Upper lobe of right lung (tissue), 1 donor: ENCODE measurements around the gene GRK2. TPM values are rescaled to one million over a fixed set of nuclear protein-coding genes. Genes with fewer than 3 reads are reported as not detected.
A peak's percentile ranks its signal among the peaks of the same experiment; 100 is the strongest.

Experiments used
- ATAC-seq: fragments of 200-7000 bp; cut with Tn5 transposase; one replicate; pipeline ENCODE4 v1.9.1; 2020; ENCODE audit warnings: mild to moderate bottlenecking, moderate library complexity
- DNase-seq: peaks from one replicate; pipeline ENCODE4 v3.0.0-alpha.2; 2020
- H3K27ac ChIP-seq: fragments of 200-600 bp; one replicate; pipeline ENCODE4 v1.8.0; 2022
- H3K27me3 ChIP-seq: fragments of 200-600 bp; one replicate; pipeline ENCODE4 v1.8.0; 2022; ENCODE audit warnings: mild to moderate bottlenecking
- H3K36me3 ChIP-seq: fragments of 200-600 bp; one replicate; pipeline ENCODE4 v1.8.0; 2022
- H3K4me1 ChIP-seq: fragments of 200-600 bp; one replicate; pipeline ENCODE4 v1.8.0; 2022
- H3K4me3 ChIP-seq: fragments of 200-600 bp; one replicate; pipeline ENCODE4 v1.8.0; 2022; ENCODE audit warnings: mild to moderate bottlenecking
- H3K9me3 ChIP-seq: fragments of 200-600 bp; one replicate; pipeline ENCODE4 v1.8.0; 2022
- intact Hi-C: fragments of 100-400 bp; cut with DNase I; formaldehyde crosslinking; loops from one replicate; pipeline ENCODE4 v1.11.0; 2022
- total RNA-seq: library from RNA; stranded (reverse); fragmentation: NEBNext Ultra II Directional; extraction: Animal tissue kit (Norgen Biotek cat#: 25700); gene quantifications from one replicate; pipeline ENCODE4 v1.2.1, GENCODE V29; 2021
- TF ChIP-seq, protein P1 (sequence below): fragments of 200-600 bp; IDR thresholded peaks from one replicate; pipeline ENCODE4 v1.8.0; 2022; ENCODE audit warnings: antibody characterized with exemption
- donor health status: DM: no; HTN: yes; CAD: no; lungs with severe emphysema.

GRK2 gene
- total RNA-seq, 1 donor from 2014 or later, result 98.4 TPM

DNA sequence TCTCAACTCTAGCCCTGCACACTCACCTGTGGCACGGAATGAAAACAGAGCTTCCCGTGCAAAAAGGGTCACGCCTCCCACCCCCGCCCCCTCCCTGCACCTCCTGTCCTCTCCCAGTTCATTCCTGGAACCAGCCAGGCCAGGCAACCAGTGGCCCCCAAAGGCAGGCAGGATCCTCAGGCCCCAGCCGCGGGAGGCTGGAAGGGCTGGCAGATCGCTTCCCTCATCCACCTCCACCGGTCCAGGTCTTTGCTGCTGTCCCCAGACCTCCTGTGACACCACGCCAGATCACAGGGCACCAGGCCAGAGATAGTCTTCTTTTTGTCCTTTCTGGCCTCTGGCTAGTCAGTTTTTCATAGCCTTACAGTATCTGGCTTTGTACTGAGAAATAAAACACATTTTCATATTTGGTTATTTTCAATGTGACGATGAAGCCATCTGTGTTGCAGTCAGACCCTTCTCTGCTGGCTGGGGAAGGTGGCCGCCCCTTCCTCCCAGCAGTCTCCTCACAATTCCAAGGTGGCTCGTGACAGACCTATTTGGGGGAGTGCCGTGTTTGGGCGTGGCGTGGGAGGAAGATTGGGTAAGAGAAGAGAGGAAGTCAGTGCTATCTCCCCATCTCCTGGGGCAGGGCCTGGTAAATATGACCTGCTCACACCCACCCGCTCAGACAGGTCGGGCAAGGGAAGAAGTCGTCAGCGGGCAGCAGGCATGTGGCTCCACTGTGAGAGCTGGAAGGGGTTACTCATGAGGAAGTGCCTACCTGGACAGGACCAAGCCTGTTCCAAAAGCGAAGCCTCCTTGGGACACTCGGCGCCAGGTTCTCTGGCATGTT lies 46.1 kb downstream of the GRK2 start:
- Histone ChIP-seq H3K27me3 (no peaks in the 10 kb centered on the region), H3K4me3 (no peak overlapping the region), H3K9me3 (no peaks in the 10 kb centered on the region), H3K4me1 (peaks cover 7% of the 10 kb centered on the region), H3K27ac (no peak overlapping the region), H3K36me3 (peaks cover 27% of the 10 kb centered on the region)
- ATAC-seq (peak; percentile 18), DNase-seq (peak; percentile 71)
- intact Hi-C loops, result no loop called here
- TF ChIP-seq, protein P1, sequence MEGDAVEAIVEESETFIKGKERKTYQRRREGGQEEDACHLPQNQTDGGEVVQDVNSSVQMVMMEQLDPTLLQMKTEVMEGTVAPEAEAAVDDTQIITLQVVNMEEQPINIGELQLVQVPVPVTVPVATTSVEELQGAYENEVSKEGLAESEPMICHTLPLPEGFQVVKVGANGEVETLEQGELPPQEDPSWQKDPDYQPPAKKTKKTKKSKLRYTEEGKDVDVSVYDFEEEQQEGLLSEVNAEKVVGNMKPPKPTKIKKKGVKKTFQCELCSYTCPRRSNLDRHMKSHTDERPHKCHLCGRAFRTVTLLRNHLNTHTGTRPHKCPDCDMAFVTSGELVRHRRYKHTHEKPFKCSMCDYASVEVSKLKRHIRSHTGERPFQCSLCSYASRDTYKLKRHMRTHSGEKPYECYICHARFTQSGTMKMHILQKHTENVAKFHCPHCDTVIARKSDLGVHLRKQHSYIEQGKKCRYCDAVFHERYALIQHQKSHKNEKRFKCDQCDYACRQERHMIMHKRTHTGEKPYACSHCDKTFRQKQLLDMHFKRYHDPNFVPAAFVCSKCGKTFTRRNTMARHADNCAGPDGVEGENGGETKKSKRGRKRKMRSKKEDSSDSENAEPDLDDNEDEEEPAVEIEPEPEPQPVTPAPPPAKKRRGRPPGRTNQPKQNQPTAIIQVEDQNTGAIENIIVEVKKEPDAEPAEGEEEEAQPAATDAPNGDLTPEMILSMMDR, result no peak

DNA sequence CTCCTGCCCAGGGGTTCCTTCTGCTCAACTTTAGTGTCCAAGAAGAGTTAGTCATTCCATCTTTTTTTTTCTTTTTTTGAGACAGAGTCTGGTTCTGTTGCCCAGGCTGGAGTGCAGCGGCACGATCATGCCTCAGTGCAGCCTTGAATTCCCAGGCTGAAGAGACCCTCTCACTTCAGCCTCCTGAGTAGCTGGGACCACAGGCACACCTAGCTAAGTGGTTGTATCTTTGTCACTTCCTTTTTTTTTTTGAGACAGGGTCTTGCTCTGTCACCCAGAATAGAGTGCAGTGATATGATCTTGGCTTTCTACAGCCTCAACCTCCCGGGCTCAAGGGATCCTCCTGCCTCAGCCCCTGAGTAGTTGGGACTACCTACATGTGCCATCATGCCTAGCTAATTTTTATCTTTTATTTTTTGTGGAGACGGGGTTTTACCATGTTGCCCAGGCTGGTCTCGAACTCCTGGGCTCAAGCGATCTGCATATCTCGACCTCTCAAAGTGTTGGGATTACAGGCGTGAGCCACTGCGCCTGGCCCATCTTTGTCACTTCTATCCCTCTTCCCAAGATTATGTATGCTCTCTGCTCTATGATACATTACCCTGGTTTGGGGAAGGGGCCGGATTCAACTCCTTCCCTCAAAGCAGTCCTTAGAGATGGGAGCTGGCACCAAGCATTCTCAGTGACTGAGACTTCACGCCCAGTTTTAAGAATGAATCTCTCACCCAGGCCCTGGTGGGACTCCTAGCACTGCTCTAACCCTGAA lies 47.0 kb downstream of the GRK2 start:
- Histone ChIP-seq H3K9me3 (no peaks in the 10 kb centered on the region), H3K36me3 (peaks cover 21% of the 10 kb centered on the region), H3K4me1 (peaks cover 10% of the 10 kb centered on the region), H3K27ac (no peak overlapping the region), H3K4me3 (no peak overlapping the region), H3K27me3 (no peaks in the 10 kb centered on the region)
- intact Hi-C loops, result no loop called here
- TF ChIP-seq, protein P1, result no peak
- DNase-seq (no peak), ATAC-seq (no peak)

DNA sequence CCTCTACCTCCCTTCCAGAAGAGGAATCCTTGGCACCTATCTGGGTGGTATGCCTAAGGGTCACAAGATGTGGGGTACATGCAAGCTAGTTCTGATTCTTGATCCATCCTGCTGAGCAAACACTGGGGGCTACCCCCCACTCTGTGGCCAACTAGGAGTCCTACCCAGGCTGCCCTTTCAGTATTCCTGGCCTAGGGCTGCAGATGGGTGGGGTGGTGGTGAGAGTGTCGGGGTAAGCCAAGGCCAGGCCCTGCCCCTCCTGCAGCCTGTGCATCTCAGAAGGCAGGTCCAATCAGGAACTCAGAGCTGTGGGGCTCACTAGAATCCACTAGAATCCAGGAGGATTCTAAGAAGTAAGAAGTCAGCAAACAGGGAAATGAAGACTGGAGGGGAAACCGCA lies 47.9 kb downstream of the GRK2 start:
- TF ChIP-seq, protein P1, result no peak
- DNase-seq (no peak), ATAC-seq (no peak)
- Histone ChIP-seq H3K4me3 (no peak overlapping the region), H3K36me3 (peaks cover 12% of the 10 kb centered on the region), H3K4me1 (peaks cover 17% of the 10 kb centered on the region), H3K9me3 (no peaks in the 10 kb centered on the region), H3K27ac (no peak overlapping the region), H3K27me3 (no peaks in the 10 kb centered on the region)
- intact Hi-C loops, result no loop called here

DNA sequence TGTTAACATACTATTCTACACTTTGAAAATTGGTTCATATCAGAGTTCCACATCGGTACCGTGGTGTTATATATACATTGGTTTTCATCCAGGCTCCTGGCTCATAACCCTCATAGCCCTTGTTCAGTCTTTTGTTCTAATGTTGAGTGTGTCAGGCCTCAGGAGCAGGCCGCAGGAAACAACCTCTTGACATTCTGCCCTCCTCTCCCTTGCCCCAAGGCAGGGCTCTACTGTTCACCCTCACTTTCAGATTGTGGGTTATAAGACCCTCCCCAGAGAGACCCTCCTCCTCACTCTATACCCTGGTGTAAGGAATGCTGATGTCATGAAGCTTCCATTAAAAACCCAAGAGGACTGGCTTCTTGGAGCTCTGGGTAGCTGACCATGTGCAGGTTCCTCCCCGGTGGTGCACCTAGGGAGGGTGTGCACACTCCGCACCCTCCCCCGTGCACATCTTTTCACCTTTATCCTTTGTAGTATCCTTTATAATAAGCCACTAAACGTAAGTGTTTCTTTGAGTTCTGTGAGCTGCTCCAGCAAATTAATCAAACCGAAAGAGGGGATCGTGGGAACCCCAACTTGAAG lies 49.1 kb downstream of the GRK2 start:
- no peaks in the 10 kb centered on the region for H3K27me3 ChIP-seq
- TF ChIP-seq, protein P1, result no peak
- no peaks in the 10 kb centered on the region for H3K9me3 ChIP-seq
- intact Hi-C loops, result loop anchor here (5.0 kb wide), 1 partner anchor 53 kb away; no protein-coding TSS in a partner anchor
- no peak overlapping the region for H3K27ac ChIP-seq
- H3K4me1 ChIP-seq, result peaks cover 17% of the 10 kb centered on the region
- H3K4me3 ChIP-seq, result no peak overlapping the region
- no peaks in the 10 kb centered on the region for H3K36me3 ChIP-seq
- no peak for DNase-seq
- no peak for ATAC-seq

DNA sequence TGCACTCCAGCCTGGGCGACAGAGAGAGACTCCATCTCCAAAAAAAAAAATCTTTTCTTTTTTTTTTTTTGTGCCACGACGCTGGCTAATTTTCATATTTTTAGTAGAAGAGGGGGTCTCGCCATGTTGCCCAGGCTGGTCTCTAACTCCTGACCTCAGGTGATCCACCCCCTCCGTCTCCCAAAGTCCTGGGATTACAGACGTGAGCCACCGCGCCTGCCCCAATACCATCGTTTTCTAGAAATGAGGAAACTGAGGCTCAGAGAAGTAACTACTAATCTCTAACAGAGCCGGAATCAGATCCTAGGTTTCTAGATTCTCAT lies 50.6 kb downstream of the GRK2 start:
- TF ChIP-seq, protein P1, result no peak
- Histone ChIP-seq H3K27ac (peak overlapping the region; percentile 92), H3K4me1 (peaks cover 17% of the 10 kb centered on the region), H3K4me3 (peak overlapping the region; percentile 78), H3K36me3 (no peaks in the 10 kb centered on the region), H3K27me3 (no peaks in the 10 kb centered on the region), H3K9me3 (no peaks in the 10 kb centered on the region)
- no peak for ATAC-seq
- intact Hi-C loops, result loop anchor here (5.0 kb wide), 1 partner anchor 55 kb away; no protein-coding TSS in a partner anchor
- no peak for DNase-seq
